Retinal pigment epithelial cell (primary cell): ENCODE data around the gene MYO5B.

Source experiments
- DNase-seq: peaks from one replicate; pipeline ENCODE4 v3.0.0-alpha.2; 2010; ENCODE audit warnings: low read depth
- H3K4me3 ChIP-seq: 2 replicates; pipeline ENCODE4 v1.5.1; 2011; ENCODE audit warnings: mild to moderate bottlenecking, low read length, control low read depth, moderate library complexity
- CTCF ChIP-seq: conservative IDR thresholded peaks from 2 replicates; pipeline ENCODE4 v1.5.1; 2011; ENCODE audit warnings: low read depth, low read length, control low read depth, inconsistent platforms

Gene MYO5B

GRCh38 chr18:49857708-49858107 lies 337.2 kb downstream of the MYO5B start:
- DNase-seq: no peak
- peak; percentile 21 for TF ChIP-seq CTCF
- no peak overlapping the region for H3K4me3 ChIP-seq

GRCh38 chr18:49856496-49856895 lies 338.5 kb downstream of the MYO5B start:
- no peak overlapping the region for H3K4me3 ChIP-seq
- no peak for TF ChIP-seq CTCF
- no peak for DNase-seq

- DNase-seq: no peak
- TF ChIP-seq CTCF: no peak
- H3K4me3 ChIP-seq: no peak overlapping the region
Measured at GRCh38 chr18:49855711-49856415, 339.1 kb downstream of the MYO5B start.

- DNase-seq: no peak
- no peak overlapping the region for H3K4me3 ChIP-seq
- TF ChIP-seq CTCF: no peak
Measured at GRCh38 chr18:49854681-49855080, 340.3 kb downstream of the MYO5B start.

- no peak for TF ChIP-seq CTCF
- no peak overlapping the region for H3K4me3 ChIP-seq
- no peak for DNase-seq
Measured at GRCh38 chr18:49853436-49853835, 341.5 kb downstream of the MYO5B start.

- DNase-seq: no peak
- H3K4me3 ChIP-seq: no peak overlapping the region
- TF ChIP-seq CTCF: no peak
Measured at GRCh38 chr18:49853011-49853410, 341.9 kb downstream of the MYO5B start.

- DNase-seq: no peak
- no peak for TF ChIP-seq CTCF
- H3K4me3 ChIP-seq: no peak overlapping the region
Measured at GRCh38 chr18:49851624-49852023, 343.3 kb downstream of the MYO5B start.
